ENCODE data around the gene CIAPIN1. TPM values are rescaled to one million over a fixed set of nuclear protein-coding genes. Genes with fewer than 3 reads are reported as not detected.
"Not testable (repeated sequence)": the region's sequence is repeated elsewhere in the genome, so short reads cannot be mapped to it uniquely, and the experiment has no call there.

The CIAPIN1 gene
- total RNA-seq, 1 donor from 2014 or later = 43.3 TPM

DNA sequence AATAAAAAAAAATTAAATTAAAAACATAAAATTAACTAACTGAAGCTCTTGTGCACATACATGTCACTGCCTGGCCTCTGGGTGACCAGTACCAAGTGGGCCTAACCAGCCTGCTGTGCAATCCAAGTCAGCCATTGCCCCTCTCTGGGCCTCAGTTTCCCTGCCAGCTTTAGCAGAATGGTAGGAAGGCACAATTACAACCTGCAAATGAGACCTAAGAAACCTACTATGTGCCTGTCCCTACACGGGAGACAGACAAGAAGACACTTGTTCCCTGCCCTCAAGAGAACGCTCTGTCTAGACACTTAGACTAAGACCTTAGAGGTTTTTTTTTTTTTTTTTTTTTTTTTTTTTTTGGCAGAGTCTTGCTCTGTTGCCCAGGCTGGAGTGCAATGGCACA lies 1.7 kb downstream of the CIAPIN1 start:
- H3K4me3 Mint-ChIP-seq (ENCODE audit: unreplicated experiment) = no peak overlapping the region
- peaks cover 24% of the 10 kb centered on the region for H3K4me1 Mint-ChIP-seq (ENCODE audit: low read depth)
- no peaks in the 10 kb centered on the region for H3K27me3 Mint-ChIP-seq (ENCODE audit: low read depth)
- H3K9me3 Mint-ChIP-seq (ENCODE audit: low read depth) = no peaks in the 10 kb centered on the region
- H3K36me3 Mint-ChIP-seq (ENCODE audit: low read depth) = peaks cover 1% of the 10 kb centered on the region
- DNase-seq (ENCODE audit: low spot score) = no peak
- H3K27ac Mint-ChIP-seq (ENCODE audit: unreplicated experiment) = no peak overlapping the region
- TF ChIP-seq, protein P1, sequence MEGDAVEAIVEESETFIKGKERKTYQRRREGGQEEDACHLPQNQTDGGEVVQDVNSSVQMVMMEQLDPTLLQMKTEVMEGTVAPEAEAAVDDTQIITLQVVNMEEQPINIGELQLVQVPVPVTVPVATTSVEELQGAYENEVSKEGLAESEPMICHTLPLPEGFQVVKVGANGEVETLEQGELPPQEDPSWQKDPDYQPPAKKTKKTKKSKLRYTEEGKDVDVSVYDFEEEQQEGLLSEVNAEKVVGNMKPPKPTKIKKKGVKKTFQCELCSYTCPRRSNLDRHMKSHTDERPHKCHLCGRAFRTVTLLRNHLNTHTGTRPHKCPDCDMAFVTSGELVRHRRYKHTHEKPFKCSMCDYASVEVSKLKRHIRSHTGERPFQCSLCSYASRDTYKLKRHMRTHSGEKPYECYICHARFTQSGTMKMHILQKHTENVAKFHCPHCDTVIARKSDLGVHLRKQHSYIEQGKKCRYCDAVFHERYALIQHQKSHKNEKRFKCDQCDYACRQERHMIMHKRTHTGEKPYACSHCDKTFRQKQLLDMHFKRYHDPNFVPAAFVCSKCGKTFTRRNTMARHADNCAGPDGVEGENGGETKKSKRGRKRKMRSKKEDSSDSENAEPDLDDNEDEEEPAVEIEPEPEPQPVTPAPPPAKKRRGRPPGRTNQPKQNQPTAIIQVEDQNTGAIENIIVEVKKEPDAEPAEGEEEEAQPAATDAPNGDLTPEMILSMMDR (IDR thresholded peaks at IDR 0.05) = no peak

DNA sequence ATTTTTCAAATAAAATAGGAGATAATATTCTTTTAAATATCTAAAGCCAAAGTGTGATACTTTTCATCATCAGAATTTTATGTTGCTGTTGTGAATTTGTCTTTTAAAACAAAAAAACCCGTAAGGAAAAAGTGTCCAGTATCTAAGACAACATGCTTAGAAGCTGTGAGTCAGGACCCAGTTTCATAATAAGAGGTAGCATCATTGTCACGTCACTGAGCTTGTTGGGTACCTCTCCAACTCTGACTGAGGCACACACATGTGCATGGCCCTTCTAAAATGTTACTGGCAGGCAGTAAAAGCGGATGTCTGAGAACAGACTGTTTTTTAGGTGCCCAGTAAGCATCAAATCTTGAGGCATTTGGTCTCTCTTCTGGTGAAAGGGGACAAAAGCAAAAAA lies 2.5 kb downstream of the CIAPIN1 start:
- no peak overlapping the region for H3K4me3 Mint-ChIP-seq (ENCODE audit: unreplicated experiment)
- peaks cover 5% of the 10 kb centered on the region for H3K9me3 Mint-ChIP-seq (ENCODE audit: low read depth)
- H3K4me1 Mint-ChIP-seq (ENCODE audit: low read depth) = peaks cover 24% of the 10 kb centered on the region
- H3K27me3 Mint-ChIP-seq (ENCODE audit: low read depth) = no peaks in the 10 kb centered on the region
- peaks cover 9% of the 10 kb centered on the region for H3K36me3 Mint-ChIP-seq (ENCODE audit: low read depth)
- no peak for DNase-seq (ENCODE audit: low spot score)
- H3K27ac Mint-ChIP-seq (ENCODE audit: unreplicated experiment) = no peak overlapping the region
- TF ChIP-seq, protein P1 (IDR thresholded peaks at IDR 0.05) = no peak

DNA sequence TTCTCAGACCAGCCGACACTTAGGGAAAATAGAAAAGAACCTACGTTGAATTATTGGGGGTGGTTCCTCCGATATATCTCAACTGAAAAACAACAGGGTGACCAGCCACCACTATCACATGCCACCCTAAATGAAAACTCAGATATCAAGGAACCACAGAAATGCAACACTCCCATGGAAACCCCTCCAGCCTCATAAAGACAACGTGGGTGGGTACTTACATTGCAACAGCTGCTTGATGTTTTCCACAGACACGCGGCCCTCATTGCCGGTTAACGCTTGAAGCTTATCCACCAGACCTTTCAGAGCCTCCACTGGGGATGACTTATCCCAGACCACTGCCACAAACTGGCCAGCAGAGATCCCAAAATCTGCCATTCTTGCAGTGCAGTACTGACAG lies 6.6 kb downstream of the CIAPIN1 start:
- DNase-seq (ENCODE audit: low spot score); H3K27ac Mint-ChIP-seq (ENCODE audit: unreplicated experiment); H3K4me1 Mint-ChIP-seq (ENCODE audit: low read depth); H3K9me3 Mint-ChIP-seq (ENCODE audit: low read depth); H3K27me3 Mint-ChIP-seq (ENCODE audit: low read depth); H3K4me3 Mint-ChIP-seq (ENCODE audit: unreplicated experiment): not testable (repeated sequence)
- H3K36me3 Mint-ChIP-seq (ENCODE audit: low read depth) = peaks cover 28% of the 10 kb centered on the region

DNA sequence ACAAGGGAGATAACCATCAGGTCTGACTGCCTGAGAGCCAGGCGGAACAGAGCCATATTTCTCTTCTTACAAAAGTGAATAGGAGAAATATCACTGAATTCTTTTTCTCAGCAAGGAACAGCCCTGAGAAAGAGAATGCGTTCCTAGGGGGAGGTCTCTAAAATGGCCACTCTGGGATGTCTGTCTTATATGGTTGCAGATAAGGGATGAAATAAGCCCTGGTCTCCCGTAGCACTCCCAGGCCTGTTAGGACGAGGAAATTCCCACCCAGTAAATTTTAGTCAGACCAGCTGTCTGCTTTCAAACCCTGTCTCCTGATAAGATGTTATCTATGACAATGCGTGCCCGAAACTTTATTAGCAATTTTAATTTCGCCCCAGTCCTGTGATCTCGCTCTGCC lies 7.2 kb downstream of the CIAPIN1 start:
- not testable (repeated sequence) for H3K4me1 Mint-ChIP-seq (ENCODE audit: low read depth); H3K4me3 Mint-ChIP-seq (ENCODE audit: unreplicated experiment); H3K27ac Mint-ChIP-seq (ENCODE audit: unreplicated experiment); DNase-seq (ENCODE audit: low spot score); H3K9me3 Mint-ChIP-seq (ENCODE audit: low read depth); H3K27me3 Mint-ChIP-seq (ENCODE audit: low read depth)
- H3K36me3 Mint-ChIP-seq (ENCODE audit: low read depth) = peaks cover 30% of the 10 kb centered on the region

DNA sequence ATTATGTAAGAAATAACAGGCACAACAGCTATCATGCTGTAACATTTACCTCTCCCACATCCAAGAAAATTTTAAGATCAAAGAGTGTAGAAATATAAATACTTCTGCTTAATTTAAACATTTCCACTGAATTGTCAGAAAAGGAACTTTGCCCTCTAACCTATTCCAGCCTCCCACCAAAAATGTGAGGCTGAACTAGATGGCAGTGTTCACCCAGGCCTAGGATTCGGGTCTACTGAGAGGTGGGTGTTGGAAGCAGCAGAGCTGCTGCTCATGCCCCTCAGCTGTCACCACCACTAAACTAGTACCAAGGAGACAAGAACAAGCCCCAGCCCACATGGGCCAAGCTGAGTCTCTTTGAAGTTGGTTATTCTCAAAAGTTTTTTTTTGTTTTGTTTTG lies 11.3 kb downstream of the CIAPIN1 start:
- no peak overlapping the region for H3K27ac Mint-ChIP-seq (ENCODE audit: unreplicated experiment)
- no peaks in the 10 kb centered on the region for H3K27me3 Mint-ChIP-seq (ENCODE audit: low read depth)
- peaks cover 48% of the 10 kb centered on the region for H3K36me3 Mint-ChIP-seq (ENCODE audit: low read depth)

DNA sequence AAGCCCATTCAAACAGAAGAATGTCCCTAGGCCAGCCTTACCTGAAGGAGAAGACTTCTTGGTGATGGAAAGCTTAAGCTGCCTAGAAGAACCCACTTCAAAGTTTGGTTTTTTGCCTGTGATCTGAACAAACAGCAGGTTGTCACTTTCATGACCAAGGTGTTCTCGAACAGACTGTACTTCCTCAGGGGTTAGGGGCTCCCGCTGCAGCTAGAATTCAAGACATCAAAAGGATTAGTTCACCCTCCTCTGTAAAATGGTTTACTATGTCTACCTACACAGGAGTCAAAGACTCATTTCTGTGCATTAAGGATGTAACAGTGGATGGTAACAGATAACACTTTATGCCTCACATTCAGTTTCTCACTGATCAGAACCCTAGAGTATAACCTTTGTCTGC lies 13.2 kb downstream of the CIAPIN1 start:
- Mint-ChIP-seq H3K4me1 (ENCODE audit: low read depth) (peaks cover 4% of the 10 kb centered on the region), H3K9me3 (ENCODE audit: low read depth) (no peaks in the 10 kb centered on the region), H3K27me3 (ENCODE audit: low read depth) (no peaks in the 10 kb centered on the region), H3K4me3 (ENCODE audit: unreplicated experiment) (no peak overlapping the region), H3K27ac (ENCODE audit: unreplicated experiment) (no peak overlapping the region), H3K36me3 (ENCODE audit: low read depth) (peaks cover 45% of the 10 kb centered on the region)
- TF ChIP-seq, protein P1 (IDR thresholded peaks at IDR 0.05) = no peak
- DNase-seq (ENCODE audit: low spot score) = no peak

More for the DNA sequence above, 11.3 kb downstream of the CIAPIN1 start:
- Mint-ChIP-seq H3K9me3 (ENCODE audit: low read depth) (peaks cover 5% of the 10 kb centered on the region), H3K4me1 (ENCODE audit: low read depth) (no peaks in the 10 kb centered on the region), H3K4me3 (ENCODE audit: unreplicated experiment) (no peak overlapping the region)
- TF ChIP-seq, protein P1 (IDR thresholded peaks at IDR 0.05) = no peak
- DNase-seq (ENCODE audit: low spot score) = no peak

Data from chondrocyte (in vitro differentiated cells).